Upper lobe of right lung (tissue), 1 donor: ENCODE data around the gene BTBD8. TPM values are rescaled to one million over a fixed set of nuclear protein-coding genes. Genes with fewer than 3 reads are reported as not detected.

Experiments
- ATAC-seq: fragments of 200-7000 bp; cut with Tn5 transposase; one replicate; pipeline ENCODE4 v1.9.1; 2020; ENCODE audit warnings: mild to moderate bottlenecking, moderate library complexity
- DNase-seq: peaks from one replicate; pipeline ENCODE4 v3.0.0-alpha.2; 2020
- H3K27ac ChIP-seq: fragments of 200-600 bp; one replicate; pipeline ENCODE4 v1.8.0; 2022
- H3K27me3 ChIP-seq: fragments of 200-600 bp; one replicate; pipeline ENCODE4 v1.8.0; 2022; ENCODE audit warnings: mild to moderate bottlenecking
- H3K36me3 ChIP-seq: fragments of 200-600 bp; one replicate; pipeline ENCODE4 v1.8.0; 2022
- H3K4me1 ChIP-seq: fragments of 200-600 bp; one replicate; pipeline ENCODE4 v1.8.0; 2022
- H3K4me3 ChIP-seq: fragments of 200-600 bp; one replicate; pipeline ENCODE4 v1.8.0; 2022; ENCODE audit warnings: mild to moderate bottlenecking
- H3K9me3 ChIP-seq: fragments of 200-600 bp; one replicate; pipeline ENCODE4 v1.8.0; 2022
- intact Hi-C: fragments of 100-400 bp; cut with DNase I; formaldehyde crosslinking; loops from one replicate; pipeline ENCODE4 v1.11.0; 2022
- long read RNA-seq: library from polyadenylated mRNA; unstranded; transcript quantifications from one replicate; pipeline ENCODE4 v2.0.0, GENCODE V29; 2021
- total RNA-seq: library from RNA; stranded (reverse); fragmentation: NEBNext Ultra II Directional; extraction: Animal tissue kit (Norgen Biotek cat#: 25700); gene quantifications from one replicate; pipeline ENCODE4 v1.2.1, GENCODE V29; 2021
- TF ChIP-seq, protein P1 (sequence below): fragments of 200-600 bp; IDR thresholded peaks from one replicate; pipeline ENCODE4 v1.8.0; 2022; ENCODE audit warnings: antibody characterized with exemption
- donor health status: DM: no; HTN: yes; CAD: no; lungs with severe emphysema.

The BTBD8 gene
- 5.1 TPM for total RNA-seq
- long read RNA-seq, partial matches to known transcripts, result 1 of 1 reads
- long read RNA-seq, other reads (novel, unspliced or antisense), result 0 of 1 reads

- intact Hi-C loops, result no loop called here
- H3K4me1 ChIP-seq, result peaks cover 7% of the 10 kb centered on the region
- no peaks in the 10 kb centered on the region for H3K36me3 ChIP-seq
- ATAC-seq (peak; percentile 97), DNase-seq (peak; percentile 92)
- H3K9me3 ChIP-seq, result no peaks in the 10 kb centered on the region
- peak within 1 kb of the TSS; percentile 95 for H3K4me3 ChIP-seq
- H3K27ac ChIP-seq, result peak within 1 kb of the TSS; percentile 79
- H3K27me3 ChIP-seq, result no peaks in the 10 kb centered on the region
- TF ChIP-seq, protein P1, sequence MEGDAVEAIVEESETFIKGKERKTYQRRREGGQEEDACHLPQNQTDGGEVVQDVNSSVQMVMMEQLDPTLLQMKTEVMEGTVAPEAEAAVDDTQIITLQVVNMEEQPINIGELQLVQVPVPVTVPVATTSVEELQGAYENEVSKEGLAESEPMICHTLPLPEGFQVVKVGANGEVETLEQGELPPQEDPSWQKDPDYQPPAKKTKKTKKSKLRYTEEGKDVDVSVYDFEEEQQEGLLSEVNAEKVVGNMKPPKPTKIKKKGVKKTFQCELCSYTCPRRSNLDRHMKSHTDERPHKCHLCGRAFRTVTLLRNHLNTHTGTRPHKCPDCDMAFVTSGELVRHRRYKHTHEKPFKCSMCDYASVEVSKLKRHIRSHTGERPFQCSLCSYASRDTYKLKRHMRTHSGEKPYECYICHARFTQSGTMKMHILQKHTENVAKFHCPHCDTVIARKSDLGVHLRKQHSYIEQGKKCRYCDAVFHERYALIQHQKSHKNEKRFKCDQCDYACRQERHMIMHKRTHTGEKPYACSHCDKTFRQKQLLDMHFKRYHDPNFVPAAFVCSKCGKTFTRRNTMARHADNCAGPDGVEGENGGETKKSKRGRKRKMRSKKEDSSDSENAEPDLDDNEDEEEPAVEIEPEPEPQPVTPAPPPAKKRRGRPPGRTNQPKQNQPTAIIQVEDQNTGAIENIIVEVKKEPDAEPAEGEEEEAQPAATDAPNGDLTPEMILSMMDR, result peak; percentile 8
These were observed at the start of gene BTBD8 for GRCh38 chr1:92080128-92080985. BTBD8 (plus strand) TSS chr1:92080345; CDS start chr1:92080572, 227 bp downstream.

GRCh38 chr1:92030656-92031107 is 49.5 kb upstream of the BTBD8 start:
- intact Hi-C loops, result no loop called here
- ATAC-seq (no peak), DNase-seq (no peak)
- Histone ChIP-seq H3K27ac (peak overlapping the region; percentile 1), H3K27me3 (peaks cover 17% of the 10 kb centered on the region), H3K4me1 (peaks cover 6% of the 10 kb centered on the region), H3K36me3 (no peaks in the 10 kb centered on the region), H3K4me3 (no peak overlapping the region), H3K9me3 (no peaks in the 10 kb centered on the region)
- TF ChIP-seq, protein P1, result no peak

GRCh38 chr1:92031281-92032110 is 48.6 kb upstream of the BTBD8 start:
- ATAC-seq (no peak), DNase-seq (no peak)
- intact Hi-C loops, result no loop called here
- H3K4me3 ChIP-seq, result no peak overlapping the region
- peak overlapping the region; percentile 1 for H3K27ac ChIP-seq
- no peaks in the 10 kb centered on the region for H3K9me3 ChIP-seq
- no peaks in the 10 kb centered on the region for H3K36me3 ChIP-seq
- H3K27me3 ChIP-seq, result peaks cover 17% of the 10 kb centered on the region
- H3K4me1 ChIP-seq, result peaks cover 6% of the 10 kb centered on the region
- TF ChIP-seq, protein P1, result no peak

GRCh38 chr1:92037400-92037799 is 42.7 kb upstream of the BTBD8 start:
- intact Hi-C loops, result no loop called here
- H3K36me3 ChIP-seq, result no peaks in the 10 kb centered on the region
- no peaks in the 10 kb centered on the region for H3K4me1 ChIP-seq
- no peak overlapping the region for H3K4me3 ChIP-seq
- no peaks in the 10 kb centered on the region for H3K9me3 ChIP-seq
- ATAC-seq (no peak), DNase-seq (no peak)
- H3K27ac ChIP-seq, result no peak overlapping the region
- TF ChIP-seq, protein P1, result no peak
- no peaks in the 10 kb centered on the region for H3K27me3 ChIP-seq

DNA sequence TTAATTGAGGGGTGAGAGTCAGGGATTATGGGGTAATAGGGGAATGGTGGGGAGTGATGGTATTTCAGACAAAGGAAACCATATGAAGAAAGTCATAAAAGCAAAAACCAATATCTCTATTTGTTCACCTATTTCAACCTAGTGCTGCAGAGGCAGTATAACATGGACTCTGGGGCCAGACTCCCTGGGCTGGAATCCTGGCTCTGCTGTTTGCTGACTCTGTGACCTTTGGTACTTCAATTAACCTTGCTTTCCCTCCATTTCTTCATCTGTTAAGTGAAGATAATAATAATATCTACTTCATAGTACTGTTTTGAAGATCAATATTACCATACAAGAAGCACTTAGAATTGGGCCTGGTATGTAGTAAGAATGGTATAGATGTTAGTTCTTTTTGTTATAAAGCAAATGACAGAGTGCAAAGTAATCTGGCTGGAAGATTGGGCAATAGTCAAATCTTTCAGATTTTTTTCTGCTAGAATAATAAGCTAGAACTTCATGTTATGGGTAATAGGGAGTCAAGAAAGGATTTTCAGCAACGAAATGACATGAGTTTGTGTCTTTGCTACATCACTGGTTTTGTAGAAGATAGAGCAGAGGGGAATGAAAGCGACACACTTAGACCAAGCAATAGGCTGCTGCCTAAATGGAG is 41.3 kb upstream of the BTBD8 start:
- Histone ChIP-seq H3K4me3 (no peak overlapping the region), H3K9me3 (no peaks in the 10 kb centered on the region), H3K27ac (no peak overlapping the region), H3K36me3 (no peaks in the 10 kb centered on the region), H3K27me3 (no peaks in the 10 kb centered on the region), H3K4me1 (no peaks in the 10 kb centered on the region)
- no peak for ATAC-seq
- TF ChIP-seq, protein P1, result no peak
- no peak for DNase-seq
- intact Hi-C loops, result no loop called here
